ENCODE results near the gene BPIFA3. TPM values are rescaled to one million over a fixed set of nuclear protein-coding genes. Genes with fewer than 3 reads are reported as not detected.

The BPIFA3 gene
- total RNA-seq: not detected

- no peak within 1 kb of the TSS for H3K4me3 ChIP-seq (ENCODE audit: low read depth, poor library complexity, severe bottlenecking)
- no peak for TF ChIP-seq POLR2A (IDR thresholded peaks at IDR 0.05)
- TF ChIP-seq, protein P1, sequence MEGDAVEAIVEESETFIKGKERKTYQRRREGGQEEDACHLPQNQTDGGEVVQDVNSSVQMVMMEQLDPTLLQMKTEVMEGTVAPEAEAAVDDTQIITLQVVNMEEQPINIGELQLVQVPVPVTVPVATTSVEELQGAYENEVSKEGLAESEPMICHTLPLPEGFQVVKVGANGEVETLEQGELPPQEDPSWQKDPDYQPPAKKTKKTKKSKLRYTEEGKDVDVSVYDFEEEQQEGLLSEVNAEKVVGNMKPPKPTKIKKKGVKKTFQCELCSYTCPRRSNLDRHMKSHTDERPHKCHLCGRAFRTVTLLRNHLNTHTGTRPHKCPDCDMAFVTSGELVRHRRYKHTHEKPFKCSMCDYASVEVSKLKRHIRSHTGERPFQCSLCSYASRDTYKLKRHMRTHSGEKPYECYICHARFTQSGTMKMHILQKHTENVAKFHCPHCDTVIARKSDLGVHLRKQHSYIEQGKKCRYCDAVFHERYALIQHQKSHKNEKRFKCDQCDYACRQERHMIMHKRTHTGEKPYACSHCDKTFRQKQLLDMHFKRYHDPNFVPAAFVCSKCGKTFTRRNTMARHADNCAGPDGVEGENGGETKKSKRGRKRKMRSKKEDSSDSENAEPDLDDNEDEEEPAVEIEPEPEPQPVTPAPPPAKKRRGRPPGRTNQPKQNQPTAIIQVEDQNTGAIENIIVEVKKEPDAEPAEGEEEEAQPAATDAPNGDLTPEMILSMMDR (IDR thresholded peaks at IDR 0.05): no peak
- intact Hi-C loops (cut with DNase I; ENCODE audit: low total_unique reads): no loop called here
- DNase-seq (ENCODE audit: low spot score in 2 of 2): no peak
- WGBS, 2 donors: 82% methylated on average over 2 of the region's 2 CpGs
Observed at GRCh38 chr20:33217052-33217451, at the start of gene BPIFA3. TSS of gene BPIFA3 (plus strand) at chr20:33217352. CDS start at chr20:33217537, 185 bp downstream.

DNA sequence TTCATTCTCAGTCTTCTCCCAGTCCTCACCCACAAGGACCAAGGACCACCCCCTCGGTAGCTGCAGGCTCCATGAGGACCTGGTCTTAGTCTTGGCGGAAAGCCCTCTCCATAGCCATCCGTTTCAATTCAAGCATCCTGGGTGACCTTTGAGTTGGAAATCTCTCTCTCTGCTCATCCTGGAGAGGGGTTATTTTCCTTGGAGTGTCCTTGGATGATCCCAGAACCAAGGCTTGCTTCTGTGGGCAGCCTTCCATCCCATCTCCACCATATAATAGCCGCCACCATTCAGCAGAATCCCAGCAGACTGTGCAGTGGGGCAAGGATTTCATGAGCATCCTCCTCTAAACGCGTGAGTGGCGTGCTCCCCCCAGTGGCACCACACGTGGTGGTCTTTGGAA lies 49.3 kb upstream of the BPIFA3 start, which contains the start of gene BPIFA2:
TSS of gene BPIFA2 (plus strand) at position 301 of the 400 bp plus-strand sequence. CDS start 987 bp downstream, outside the sequence.
- 83 to 87% methylated on average over 8 of the region's 8 CpGs for WGBS, 2 donors
- peak in 1 of 2 donors; percentile 43 for DNase-seq (ENCODE audit: low spot score in 2 of 2)
- TF ChIP-seq, protein P1 (IDR thresholded peaks at IDR 0.05): no peak
- no peak for TF ChIP-seq POLR2A (IDR thresholded peaks at IDR 0.05)
- intact Hi-C loops (cut with DNase I; ENCODE audit: low total_unique reads): no loop called here
- H3K4me3 ChIP-seq (ENCODE audit: low read depth, poor library complexity, severe bottlenecking): no peak within 1 kb of the TSS

GRCh38 chr20:33169176-33169794 lies 47.9 kb upstream of the BPIFA3 start:
- intact Hi-C loops (cut with DNase I; ENCODE audit: low total_unique reads): no loop called here
- 58% methylated on average over 8 of the region's 8 CpGs for WGBS, 2 donors
- DNase-seq (ENCODE audit: low spot score in 2 of 2): no peak
- H3K4me3 ChIP-seq (ENCODE audit: low read depth, poor library complexity, severe bottlenecking): no peak overlapping the region
- no peak for TF ChIP-seq POLR2A (IDR thresholded peaks at IDR 0.05)
- TF ChIP-seq, protein P1 (IDR thresholded peaks at IDR 0.05): no peak

DNA sequence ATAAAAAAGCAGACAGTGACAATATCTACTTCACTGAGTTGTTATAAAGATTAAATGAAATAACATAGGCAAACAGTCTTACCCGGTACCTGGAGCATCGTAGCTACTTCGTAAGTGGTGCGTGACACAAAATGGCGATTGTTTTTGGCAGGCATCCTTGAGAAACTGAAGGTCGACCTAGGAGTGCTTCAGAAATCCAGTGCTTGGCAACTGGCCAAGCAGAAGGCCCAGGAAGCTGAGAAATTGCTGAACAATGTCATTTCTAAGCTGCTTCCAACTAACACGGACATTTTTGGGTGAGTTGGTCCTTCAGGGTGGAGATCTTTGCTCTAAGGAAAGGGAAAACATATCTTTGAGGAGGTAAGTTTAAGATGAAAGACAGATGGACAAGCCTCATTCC lies 44.4 kb upstream of the BPIFA3 start:
- intact Hi-C loops (cut with DNase I; ENCODE audit: low total_unique reads): no loop called here
- WGBS, 2 donors: 65 to 72% methylated on average over 7 of the region's 7 CpGs
- H3K4me3 ChIP-seq (ENCODE audit: low read depth, poor library complexity, severe bottlenecking): no peak overlapping the region
- TF ChIP-seq, protein P1 (IDR thresholded peaks at IDR 0.05): no peak
- no peak for TF ChIP-seq POLR2A (IDR thresholded peaks at IDR 0.05)
- no peak for DNase-seq (ENCODE audit: low spot score in 2 of 2)

GRCh38 chr20:33175123-33175522 lies 42.0 kb upstream of the BPIFA3 start:
- 88 to 93% methylated on average over 3 of the region's 3 CpGs for WGBS, 2 donors
- DNase-seq (ENCODE audit: low spot score in 2 of 2): no peak
- no peak for TF ChIP-seq POLR2A (IDR thresholded peaks at IDR 0.05)
- TF ChIP-seq, protein P1 (IDR thresholded peaks at IDR 0.05): no peak
- no peak overlapping the region for H3K4me3 ChIP-seq (ENCODE audit: low read depth, poor library complexity, severe bottlenecking)
- intact Hi-C loops (cut with DNase I; ENCODE audit: low total_unique reads): no loop called here

- intact Hi-C loops (cut with DNase I; ENCODE audit: low total_unique reads): no loop called here
- TF ChIP-seq POLR2A (IDR thresholded peaks at IDR 0.05): no peak
- TF ChIP-seq, protein P1 (IDR thresholded peaks at IDR 0.05): no peak
- WGBS, 2 donors: 63 to 72% methylated on average over 3 of the region's 3 CpGs
- no peak for DNase-seq (ENCODE audit: low spot score in 2 of 2)
- H3K4me3 ChIP-seq (ENCODE audit: low read depth, poor library complexity, severe bottlenecking): no peak overlapping the region
Observed at GRCh38 chr20:33176101-33176500, 41.1 kb upstream of the BPIFA3 start.

All from lower leg skin (tissue), 4 donors.